Measurements from ENCODE around the gene RAB26.
"Not testable (repeated sequence)": the region's sequence is repeated elsewhere in the genome, so short reads cannot be mapped to it uniquely, and the experiment has no call there.

RAB26 gene, protein sequence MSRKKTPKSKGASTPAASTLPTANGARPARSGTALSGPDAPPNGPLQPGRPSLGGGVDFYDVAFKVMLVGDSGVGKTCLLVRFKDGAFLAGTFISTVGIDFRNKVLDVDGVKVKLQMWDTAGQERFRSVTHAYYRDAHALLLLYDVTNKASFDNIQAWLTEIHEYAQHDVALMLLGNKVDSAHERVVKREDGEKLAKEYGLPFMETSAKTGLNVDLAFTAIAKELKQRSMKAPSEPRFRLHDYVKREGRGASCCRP
- total RNA-seq, result 0 to 0.91 (median 0.19) reads per million in 4 experiments

DNA sequence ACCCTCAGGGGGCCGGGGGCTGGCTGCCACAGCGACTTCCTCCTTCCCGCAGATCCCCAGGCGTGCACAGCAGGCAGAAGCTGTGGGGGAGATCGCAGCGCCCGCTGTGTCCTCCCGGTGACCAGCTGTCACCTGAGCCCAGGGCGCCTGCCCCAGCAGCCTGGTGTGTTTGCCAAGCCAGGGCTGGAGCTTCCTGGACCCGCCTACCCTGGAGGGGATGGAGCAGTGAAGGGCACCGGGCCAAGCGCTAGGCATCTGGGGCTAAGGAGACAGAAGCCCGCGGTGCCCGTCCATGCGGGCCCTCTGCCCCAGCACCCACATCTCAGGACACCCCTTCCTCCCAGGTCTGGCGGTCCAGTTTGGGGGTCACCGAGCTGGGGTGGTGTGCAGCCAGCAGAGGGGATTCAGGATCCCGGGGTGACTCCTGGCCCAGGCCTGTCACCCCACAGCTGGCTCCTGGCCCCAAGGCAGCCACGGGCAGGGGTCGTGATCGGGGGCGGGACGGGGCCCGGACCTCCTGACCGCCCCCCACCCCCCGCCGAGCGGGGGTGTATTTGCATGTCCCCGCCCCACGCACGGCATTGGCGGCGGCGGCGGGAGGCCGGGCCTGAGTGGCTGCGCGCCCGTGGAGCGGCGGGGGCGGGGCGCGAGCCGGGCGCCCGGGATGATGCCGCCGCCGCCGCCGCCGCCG, at the start of gene RAB26:
TSS of gene RAB26 (plus strand) at position 645 of the 691 bp plus-strand sequence. CDS start 159 bp downstream, outside the sequence.
- peak; percentile 35 for DNase-seq

DNA sequence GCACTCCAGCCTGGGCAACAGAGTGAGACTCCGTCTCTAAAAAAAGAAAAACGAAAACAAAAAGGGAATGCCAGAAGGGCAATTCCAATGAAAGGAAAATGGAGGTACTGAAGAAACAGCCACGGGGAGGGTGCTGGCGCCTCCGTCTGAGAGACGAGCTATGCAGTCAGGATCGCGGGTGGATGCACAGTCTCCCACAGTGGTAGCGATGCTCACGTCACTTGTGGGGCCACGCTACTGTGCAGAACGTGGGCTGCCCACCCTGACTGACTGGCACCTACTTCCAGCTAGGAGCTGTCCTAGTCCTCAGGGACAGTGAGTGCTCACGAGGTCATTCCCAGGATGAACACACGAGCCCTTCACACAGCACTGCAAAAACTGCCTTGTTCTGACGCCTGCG, 46.8 kb upstream of the RAB26 start:
- DNase-seq, result not testable (repeated sequence)

DNA sequence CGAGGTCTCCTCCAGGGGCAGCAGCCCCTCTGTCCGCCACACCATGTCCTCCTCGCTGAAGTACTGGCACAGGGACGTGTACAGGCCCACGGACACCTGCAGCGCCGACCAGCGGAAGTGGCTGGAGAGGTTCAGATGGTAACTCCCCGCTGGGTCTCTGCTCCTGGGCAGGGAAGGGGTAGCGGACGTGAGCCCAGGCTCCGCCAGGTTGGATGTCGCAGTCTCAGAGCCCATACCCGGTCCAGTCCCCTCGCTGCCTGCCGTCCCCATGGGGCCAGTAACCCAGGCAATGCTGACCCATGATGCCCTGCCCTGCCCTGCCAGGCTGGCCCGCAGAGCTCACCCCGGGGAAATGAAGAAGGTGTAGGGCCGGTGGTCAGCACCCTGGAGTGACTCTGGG, 46.0 kb upstream of the RAB26 start:
- no peak for DNase-seq

DNA sequence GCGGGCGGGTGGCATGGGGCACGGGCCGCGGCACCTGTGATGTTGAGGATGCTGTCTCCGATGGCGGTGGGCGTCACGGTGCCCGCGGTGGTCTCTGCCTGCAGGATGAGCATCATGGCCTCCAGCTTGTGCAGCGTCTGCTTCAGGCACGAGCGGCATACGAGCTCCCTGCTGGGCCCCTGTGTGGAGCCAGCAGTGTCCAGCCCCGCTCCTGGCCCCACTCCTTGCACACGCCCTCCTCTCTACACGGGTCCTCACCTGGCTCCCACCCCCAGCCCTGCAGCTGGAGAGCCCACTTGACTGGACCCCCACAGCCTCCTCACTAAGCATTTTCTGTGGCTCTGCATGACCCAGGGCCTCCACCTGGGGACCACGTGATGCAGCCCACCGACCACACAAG, 44.0 kb upstream of the RAB26 start:
- not testable (repeated sequence) for DNase-seq

DNA sequence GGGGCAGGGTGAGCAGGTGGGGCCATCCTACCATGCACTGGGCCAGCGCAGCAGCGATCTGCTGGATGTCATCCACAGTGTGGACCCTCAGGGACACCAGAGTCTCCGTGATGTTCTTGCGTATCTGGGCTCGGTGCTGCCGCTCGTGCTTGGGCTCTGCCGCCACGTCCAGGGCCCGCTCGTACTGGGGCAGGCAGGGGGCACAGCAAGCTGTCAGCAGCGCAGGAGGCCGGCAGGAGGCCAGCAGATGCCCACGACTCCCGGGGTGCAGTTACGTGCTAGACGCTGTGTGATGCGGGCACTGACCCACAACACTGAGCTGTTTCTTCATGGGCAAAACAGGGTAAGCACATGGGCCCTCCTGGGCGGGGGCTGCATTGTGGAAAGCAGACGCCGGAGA, 43.1 kb upstream of the RAB26 start:
- not testable (repeated sequence) for DNase-seq

DNA sequence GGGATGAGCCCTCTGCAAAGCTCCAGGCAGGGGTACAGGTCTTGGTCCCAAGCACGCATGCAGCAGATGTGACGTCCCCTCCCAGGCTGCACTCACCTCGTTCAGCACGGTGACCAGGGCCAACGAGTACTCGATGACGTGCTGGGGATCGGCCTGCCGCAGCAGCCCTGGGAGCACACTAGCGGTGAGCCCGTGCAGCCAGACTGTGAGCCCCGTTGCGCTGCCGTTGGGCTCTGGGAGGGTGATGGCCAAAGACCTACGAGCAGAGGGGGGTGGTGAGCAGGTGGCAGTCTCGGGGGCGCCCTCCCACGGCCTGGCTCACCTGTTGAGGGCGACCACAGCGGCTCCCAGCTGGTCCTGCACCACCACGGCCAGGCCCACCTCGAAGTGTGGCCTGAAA, 42.7 kb upstream of the RAB26 start:
- not testable (repeated sequence) for DNase-seq

DNA sequence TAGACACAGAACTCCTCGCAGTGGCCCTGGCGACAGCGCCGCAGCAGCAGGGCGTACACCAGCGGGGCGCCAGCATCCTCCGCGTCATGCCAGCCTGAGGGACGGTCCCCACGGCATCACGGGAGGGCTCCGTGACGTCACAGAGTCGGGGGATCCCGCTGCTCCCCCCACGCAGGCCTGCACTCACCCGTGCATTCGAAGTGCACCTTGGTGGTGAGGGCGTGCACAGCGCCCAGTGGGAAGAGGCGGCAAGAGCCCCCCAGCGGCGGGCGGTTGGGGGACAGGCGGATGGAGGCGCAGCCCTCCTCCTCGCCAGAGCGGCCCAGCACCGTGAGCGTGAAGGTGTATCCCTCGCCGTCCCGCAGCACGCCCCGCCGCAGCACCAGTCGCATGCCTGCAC, 42.2 kb upstream of the RAB26 start:
- not testable (repeated sequence) for DNase-seq

DNA sequence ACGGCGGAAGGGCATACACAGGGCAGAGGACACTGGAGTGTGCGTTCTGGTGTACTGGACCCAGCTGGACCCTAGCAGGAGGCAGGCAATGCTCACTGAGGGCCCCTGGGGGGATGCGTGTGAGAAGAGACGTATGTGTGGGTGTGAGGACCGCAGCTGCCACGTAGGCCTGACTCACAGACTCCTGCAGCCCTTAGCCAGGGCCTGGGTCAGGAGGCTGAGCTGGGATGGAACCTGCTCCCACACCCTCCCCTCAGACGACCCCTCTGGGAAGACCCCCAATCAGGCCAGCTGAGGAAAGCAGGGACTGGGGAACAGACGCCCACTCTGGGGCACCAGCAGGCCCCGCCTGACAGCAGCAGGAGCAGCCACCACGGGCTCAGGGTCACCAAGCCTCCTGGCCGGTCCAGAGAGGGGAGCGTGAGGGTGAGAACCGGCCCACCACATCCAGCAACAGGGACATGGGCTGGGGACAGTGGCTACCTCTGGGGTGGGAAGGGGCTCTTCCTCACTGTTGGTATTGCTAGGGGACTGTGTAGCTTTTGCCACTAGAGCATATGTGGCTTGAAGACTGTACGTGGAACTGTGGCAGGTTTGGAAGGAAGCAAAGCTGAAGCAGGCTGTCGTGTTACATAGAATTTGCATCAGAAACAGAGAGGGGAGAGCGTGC, 41.2 kb upstream of the RAB26 start:
- DNase-seq, result not testable (repeated sequence)

DNA sequence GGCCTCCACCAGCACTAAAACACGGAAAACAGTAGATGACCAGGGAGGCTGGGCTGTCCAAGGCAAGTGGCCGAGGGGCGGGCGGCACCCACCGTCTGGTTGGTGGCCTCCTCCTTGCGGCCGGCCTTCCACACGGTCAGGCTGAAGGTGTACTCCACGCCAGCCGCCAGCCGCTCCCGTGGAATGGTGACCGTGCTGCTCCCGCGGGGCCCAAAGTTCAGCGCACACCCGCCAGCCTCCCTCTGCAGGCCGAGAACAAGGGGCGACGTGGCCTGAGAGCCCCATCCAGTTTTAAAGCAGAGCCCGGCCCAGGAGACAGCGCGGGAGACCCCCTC, 40.7 kb upstream of the RAB26 start:
- not testable (repeated sequence) for DNase-seq

DNA sequence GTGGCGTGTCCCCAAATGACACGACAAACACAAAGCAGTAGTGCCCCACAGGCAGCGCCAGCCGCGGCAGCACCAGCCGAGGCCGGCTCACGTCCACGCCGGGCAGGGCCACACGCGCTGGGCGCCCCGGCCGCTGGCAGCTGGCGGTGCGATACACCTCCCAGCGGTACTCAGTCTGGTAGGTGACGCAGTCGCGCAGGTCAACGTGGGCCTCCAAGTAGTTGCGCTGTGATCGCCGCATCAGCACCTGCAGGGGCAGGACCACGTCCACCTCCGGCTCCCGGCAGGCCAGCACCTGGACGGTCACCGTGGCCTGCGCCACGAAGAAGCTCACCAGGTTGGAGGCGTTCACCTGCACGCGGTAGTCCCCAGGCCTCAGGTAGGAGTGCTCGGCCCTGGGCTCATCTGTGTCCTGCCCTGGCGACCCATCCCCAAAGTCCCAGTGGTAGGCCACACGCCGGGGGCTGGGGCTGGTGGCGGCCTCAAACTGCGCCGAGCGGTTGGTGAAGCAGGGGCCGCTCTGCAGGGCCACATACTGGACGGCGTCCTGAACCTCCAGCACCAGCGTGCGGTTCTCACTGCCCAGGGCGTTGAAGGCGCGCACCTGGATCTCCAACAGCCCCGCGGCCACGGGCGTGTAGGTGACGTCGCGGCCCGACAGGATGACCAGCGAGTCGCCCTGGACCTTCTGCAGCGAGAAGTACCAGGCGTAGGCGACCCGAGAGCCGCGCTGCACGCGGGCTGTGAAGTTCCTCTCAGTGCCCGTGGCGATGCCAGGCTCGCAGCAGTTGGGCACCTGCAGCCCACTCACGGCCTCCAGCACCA, 39.8 kb upstream of the RAB26 start:
- DNase-seq, result not testable (repeated sequence)

DNA sequence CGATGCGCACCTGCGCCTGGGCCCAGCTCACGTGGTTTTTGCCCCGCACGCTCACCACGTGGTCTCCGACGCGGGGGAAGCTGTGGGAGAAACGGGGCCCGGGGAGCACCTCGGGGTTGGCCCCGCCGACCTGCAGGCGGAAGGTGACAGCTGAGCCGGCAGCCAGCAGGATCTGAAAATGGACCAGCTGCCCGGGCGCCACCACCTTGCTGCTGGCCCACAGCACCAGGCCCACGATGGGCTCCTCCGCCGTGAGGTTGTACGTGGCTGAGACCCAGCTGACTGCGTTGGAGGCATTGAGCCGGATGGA, 39.2 kb upstream of the RAB26 start:
- not testable (repeated sequence) for DNase-seq

DNA sequence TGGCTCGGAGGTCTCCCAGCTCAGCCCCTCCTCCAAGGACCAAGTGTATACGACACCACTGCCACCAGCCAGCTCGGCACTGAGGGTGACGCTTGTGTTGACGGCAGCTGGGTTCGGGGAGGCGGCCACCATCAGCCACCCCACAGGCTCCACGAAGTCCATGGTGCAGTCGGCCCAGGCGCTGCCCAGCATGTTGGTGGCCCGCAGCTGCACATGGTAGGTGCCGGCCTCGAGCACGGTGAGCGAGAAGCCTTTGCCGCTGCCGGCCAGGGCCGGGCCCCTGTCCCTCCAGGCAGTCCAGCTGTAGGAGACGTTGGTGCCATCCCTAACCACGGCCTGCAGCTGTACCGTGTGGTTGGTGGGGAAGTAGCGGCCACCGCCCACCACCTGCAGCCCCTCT, 38.6 kb upstream of the RAB26 start:
- DNase-seq, result not testable (repeated sequence)

DNA sequence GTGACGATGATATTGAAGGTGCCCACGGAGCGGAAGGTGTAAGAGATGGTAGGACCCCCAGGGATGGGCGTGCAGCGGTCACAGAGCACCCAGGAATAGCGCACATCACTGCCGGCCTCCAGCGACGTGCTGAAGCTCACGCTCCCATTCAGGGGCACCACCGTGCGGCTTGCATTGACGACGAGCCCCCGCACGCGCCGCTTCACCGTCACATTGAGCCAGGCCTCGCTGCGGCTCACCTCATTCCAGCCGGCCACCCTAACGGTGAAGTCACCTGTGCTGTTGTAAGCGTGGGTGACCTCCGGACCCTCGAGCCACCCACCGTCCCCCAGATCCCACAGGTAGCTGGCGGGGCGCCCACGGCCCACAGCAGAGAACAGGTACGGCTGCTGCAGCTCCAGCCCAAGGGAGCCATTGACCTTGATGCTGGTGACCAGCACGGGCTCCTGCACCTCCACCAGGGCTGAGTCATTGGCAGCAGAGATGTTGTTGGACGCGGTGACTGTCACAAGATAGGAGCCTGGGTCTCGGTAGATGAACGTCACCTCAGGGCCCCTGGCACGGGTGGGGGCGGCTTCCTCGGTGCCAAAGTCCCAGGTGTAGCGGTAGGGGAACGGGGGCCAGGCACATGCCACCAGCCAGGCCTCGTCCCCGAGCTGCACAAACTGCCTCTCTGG, 38.0 kb upstream of the RAB26 start:
- not testable (repeated sequence) for DNase-seq

DNA sequence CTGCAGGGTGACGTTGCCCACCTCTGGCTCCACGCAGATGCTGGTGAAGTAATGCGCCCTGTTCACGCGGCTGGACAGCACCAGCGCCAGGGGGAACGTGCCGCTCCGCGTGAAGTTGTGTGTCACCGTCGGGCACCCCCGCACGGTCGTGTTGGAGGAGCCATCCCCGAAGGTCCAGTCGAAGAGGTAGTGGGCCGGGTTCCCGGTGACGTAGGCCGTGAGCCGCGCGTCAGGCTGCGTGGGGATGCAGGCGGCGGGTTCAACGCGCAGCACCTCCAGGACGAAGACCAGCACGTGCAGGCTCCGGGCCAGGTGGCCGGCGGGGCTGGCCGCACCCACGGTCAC, 37.4 kb upstream of the RAB26 start:
- DNase-seq, result not testable (repeated sequence)

DNA sequence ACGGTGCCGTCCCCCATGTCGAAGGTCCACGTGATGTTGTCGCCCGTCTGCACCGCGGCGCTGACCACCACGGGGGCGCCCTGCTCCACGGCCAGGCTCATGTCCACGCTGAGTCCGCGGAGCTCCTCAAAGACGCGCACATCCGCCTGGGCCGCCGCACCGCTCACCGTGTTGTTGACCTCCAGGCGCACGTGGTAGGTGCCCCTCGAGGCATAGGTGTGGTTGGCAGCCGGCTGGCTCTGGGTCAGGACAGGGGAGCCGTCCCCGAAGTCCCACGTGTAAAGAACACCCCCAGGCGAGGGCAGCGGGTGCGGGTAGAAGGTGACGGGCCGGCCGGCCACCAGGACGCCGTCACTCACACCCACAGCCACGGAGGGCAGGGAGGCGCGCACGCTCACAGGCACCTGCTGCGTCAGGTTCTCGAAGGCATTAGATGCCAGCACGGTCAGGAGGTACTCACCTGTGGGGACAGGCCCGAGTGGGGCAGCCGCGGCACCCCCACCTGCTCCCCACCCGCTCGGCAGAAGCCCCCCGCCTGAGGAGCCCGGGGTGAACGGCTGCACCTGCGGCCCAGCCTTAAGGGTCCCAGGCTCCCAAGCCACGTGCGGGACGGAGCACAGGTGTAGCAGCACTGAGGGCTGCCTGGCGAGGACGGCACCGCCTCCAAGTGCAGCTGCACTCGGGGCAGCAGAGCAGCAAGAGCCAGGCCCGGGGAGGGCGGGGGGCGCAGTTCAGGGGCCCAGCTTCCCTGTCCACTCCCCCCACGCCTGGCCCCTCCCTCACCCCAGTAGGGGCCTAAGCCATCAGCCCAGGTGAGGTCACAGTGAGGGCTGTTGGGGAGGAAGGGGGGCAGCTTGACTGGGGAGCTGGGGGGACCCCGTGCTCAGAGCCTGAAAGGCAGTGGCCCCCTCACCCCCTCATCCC, 36.8 kb upstream of the RAB26 start:
- DNase-seq, result not testable (repeated sequence)

DNA sequence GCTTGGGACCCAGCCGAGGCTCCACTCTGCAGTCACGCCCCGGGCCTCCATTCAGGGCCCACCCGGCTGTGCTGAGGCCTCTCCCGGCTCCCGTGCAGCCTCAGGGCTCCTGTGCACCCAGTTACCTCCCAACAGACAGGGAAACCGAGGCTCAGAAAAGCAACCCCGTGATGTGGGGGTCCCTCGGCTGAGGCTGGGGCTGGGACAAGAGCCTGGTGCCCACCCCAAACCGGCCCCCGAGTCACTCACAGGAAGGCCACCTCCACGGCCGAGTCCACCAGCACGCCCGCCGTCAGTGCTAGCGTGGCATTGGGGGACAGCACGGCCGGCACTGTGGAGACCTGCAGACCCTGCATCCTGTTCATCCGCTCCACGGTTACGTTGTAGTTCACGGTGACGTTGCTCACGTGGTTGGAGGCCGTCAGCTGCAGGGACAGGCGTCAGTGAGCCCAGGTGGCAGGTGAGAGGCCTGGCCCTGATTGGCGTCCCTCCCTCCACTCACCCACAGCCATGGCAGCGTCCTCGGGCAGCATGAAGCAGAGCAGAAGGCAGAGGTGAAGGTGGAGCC, 35.8 kb upstream of the RAB26 start:
- not testable (repeated sequence) for DNase-seq

DNA sequence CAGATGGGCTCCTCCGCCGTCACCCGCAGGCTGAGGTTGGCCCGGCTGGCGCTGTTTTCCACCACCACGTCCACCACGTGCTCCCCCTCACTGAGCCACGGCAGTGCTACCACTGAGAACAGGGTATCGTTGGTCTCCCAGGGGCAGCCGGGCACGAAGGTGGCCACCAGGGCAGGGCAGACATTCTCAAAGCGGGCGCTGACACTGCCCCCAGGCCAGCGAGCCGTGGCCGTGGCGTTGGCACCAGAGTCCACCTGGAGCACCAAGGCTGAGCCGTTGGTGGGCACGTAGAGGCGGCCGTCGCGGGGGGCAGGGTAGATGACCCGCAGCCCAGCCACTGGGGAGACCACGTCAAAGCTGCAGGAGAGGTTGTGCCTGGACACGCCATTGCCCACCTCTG, 34.2 kb upstream of the RAB26 start:
- DNase-seq, result not testable (repeated sequence)

DNA sequence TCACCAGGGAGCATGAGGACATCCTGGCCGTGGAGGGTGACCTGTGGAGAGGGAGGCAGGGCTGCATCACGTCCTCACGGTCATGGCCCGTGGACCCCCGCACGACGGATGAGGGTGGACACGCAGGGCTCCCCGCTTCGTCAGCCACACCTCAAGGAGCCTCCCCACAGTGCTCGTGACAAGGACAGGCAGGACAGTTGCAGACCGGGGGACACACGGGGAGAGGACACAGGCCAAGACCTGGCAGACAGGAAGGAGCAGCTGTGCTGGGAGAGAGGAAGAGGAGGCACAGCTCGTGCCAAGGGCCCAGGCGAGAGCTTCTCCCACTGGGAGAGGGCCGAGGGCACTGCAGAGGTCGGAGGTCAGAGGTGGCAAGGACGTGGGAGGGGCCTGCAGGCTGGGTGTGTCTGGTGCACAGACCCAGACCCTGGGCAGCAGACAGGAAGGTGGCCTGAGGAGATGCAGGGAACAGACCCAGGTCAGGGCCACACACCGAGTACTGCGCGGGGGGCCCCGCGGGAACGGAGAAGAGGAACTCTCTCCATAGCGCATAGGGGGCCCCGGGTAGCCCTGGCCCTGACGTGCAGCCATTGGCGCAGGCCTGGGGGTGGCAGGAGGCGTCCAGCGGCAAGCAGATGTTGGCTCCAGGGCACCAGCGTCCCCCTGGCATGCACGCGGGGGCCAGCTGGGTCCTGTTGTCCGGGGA, 33.4 kb upstream of the RAB26 start:
- not testable (repeated sequence) for DNase-seq

DNA sequence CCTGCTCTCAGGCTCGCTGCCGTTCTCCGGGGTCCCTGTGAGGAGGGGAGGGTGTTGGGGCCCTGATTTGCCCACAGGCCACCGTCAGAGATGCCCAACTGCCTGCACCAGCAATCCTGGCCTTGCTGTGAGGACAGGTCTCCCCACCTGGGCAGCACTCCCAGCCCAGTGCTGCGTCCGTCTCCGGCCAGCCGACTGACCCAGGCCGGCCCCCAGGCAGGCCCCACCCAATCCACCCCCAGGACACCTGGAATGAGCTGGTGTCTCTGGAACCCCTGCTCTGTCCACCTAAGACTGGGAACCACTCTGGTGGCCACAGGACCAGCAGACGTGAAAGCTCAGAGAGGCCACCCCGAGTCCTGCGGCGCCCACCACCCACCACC, 32.8 kb upstream of the RAB26 start:
- no peak for DNase-seq

DNA sequence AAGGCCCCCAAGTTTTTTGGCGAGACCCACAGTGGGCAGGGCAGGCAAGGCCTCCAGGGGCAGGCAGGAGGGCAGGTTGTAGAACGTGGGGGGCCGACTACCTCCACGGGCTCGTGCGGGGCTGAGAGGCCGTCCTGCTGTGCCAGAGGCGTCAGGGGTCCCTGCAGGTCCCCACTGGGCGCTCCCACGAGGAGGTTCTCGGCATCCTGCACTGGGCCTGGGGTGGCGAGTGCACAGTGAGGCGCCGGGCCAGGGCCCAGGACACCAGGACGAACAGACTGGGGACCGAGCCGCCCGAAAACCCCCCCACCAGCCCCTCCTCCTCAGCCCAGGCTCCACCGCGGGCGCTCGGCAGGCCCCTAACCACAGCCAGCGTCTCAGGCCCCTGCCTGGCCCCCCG, 32.0 kb upstream of the RAB26 start:
- DNase-seq, result not testable (repeated sequence)

DNA sequence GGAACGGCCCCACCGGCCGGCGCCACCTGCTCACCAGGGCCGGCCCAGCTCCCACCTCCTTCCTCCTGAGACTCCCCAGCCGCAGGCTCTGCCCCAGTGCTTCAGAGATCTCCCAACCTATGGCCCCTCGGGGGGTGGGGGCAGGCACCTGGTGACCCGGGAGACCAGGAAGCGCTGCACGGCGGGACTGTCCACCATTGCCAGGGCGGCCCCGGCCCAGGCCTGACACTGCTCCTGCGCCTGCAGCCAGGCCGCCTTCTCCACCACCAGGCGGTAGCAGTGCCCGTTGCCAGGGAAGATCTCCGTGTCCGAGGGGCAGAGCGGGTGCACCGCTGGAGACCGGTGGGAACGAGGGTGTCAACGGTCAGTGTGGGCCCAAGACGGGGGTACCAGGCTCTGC, 31.1 kb upstream of the RAB26 start:
- DNase-seq, result not testable (repeated sequence)
